ENCODE data around the gene GTF3A. TPM values are rescaled to one million over a fixed set of nuclear protein-coding genes. Genes with fewer than 3 reads are reported as not detected.

Gene GTF3A
- 85.4 to 98.8 TPM (median 95.9 TPM) in 5 replicates for total RNA-seq (2022; extraction: Qiagen RNA extraction)

DNA sequence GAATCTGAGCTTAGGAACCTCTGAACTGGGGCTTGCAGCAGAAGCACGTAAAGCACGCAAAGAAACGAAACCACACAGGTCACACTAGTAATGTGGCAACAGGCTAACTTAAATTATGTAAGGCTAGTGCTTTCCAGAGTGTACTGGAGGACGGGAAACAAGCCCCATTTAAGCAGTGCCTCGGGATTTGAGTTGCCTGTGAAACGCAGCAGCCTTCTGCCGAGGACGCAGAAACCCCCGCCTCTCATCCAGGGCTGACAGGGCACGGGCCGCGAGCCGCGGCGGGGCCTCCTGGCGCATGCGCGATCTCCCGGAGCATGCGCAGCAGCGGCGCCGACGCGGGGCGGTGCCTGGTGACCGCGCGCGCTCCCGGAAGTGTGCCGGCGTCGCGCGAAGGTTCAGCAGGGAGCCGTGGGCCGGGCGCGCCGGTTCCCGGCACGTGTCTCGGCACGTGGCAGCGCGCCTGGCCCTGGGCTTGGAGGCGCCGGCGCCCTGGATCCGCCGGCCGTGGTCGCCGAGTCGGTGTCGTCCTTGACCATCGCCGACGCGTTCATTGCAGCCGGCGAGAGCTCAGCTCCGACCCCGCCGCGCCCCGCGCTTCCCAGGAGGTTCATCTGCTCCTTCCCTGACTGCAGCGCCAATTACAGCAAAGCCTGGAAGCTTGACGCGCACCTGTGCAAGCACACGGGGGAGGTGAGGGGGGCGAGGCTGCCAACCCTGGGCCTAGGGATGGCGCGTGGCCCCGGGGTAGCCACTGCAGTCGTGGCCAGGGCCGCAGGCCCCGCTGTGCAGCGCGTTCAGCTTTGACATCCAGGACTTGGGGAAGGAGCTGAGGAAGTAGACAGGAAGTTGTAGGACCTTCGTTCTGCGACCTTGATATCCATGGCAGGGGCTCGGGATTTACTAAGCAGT, at the start of gene GTF3A:
Gene GTF3A, plus strand, starts transcription at position 374 of the 912 bp plus-strand sequence.

DNA sequence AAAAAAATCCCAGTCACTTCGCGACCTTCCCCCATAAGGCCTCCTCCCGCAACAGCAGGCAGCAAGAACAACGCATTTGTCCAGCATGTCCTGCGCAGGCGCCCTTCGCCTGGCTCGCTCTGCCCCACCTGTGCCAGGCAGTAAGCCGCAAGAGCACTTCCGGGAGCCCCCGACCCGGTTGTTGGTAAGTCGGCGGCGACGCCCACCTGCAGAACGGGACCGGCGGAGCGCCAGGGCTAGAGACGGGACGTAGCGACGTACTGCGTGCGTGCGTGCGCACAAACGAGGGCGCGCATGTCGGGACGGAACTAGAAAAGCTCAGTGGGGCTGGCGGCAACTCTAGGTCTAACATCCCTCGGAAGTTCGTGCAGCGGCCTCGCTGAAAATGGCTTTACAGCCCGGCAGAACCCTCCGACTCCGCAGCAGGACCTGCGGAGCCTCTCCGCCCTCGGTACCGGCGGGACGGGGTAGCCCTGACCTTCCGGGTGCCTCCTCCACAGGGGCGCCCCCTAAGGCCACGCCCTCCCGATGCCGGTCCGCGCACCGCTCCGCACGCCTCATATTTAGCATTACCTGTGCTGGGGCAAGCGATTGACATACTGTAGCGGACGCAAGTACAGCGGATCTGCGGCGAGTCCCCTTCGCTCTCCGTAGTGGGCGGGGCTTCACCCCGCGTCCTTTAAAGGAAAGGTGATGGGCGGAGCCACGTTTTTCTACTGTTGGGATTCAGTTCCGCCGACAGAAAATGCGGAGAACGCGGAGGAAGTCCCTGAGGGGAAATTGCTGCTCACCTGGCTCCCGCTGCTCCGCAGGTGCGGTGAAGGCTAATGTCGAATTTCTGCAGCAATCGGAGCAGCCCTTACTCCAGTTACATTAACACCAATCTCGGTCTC, 25.8 kb downstream of the GTF3A start, which contains the start of gene MTIF3:
Gene MTIF3, minus strand, starts transcription at position 629 of the 893 bp plus-strand sequence. CDS start 10,116 bp downstream, outside the sequence.

Other genes starting within 250 kb of the GTF3A start
- 1,257 to 1,394 TPM (median 1,323 TPM) in 5 replicates for gene RPL21, start 173.1 kb upstream of the GTF3A start, total RNA-seq (2022; extraction: Qiagen RNA extraction)
- gene RASL11A, start 153.8 kb upstream of the GTF3A start, total RNA-seq (2022; extraction: Qiagen RNA extraction): 4.1 to 6.0 TPM (median 4.8 TPM) in 5 replicates
- 19.8 to 22.9 TPM (median 21.6 TPM) in 5 replicates for gene MTIF3, start 25.9 kb downstream of the GTF3A start, total RNA-seq (2022; extraction: Qiagen RNA extraction)
- 3.2 to 5.0 TPM (median 3.6 TPM) in 5 replicates for gene LNX2, start 195.9 kb downstream of the GTF3A start, total RNA-seq (2022; extraction: Qiagen RNA extraction)
- gene POLR1D, start 197.3 kb downstream of the GTF3A start, total RNA-seq (2022; extraction: Qiagen RNA extraction): 147 to 158 TPM (median 153 TPM) in 5 replicates

All from A549 treated with Hydrocortisone at 1 μM for 4 hours (cell line).